Measurements from ENCODE around the gene SEC61A1. TPM values are rescaled to one million over a fixed set of nuclear protein-coding genes. Genes with fewer than 3 reads are reported as not detected.

SEC61A1 gene
- total RNA-seq, 4 donors from 2014 or later: 72.2 to 109 (median 91.6) TPM

DNA sequence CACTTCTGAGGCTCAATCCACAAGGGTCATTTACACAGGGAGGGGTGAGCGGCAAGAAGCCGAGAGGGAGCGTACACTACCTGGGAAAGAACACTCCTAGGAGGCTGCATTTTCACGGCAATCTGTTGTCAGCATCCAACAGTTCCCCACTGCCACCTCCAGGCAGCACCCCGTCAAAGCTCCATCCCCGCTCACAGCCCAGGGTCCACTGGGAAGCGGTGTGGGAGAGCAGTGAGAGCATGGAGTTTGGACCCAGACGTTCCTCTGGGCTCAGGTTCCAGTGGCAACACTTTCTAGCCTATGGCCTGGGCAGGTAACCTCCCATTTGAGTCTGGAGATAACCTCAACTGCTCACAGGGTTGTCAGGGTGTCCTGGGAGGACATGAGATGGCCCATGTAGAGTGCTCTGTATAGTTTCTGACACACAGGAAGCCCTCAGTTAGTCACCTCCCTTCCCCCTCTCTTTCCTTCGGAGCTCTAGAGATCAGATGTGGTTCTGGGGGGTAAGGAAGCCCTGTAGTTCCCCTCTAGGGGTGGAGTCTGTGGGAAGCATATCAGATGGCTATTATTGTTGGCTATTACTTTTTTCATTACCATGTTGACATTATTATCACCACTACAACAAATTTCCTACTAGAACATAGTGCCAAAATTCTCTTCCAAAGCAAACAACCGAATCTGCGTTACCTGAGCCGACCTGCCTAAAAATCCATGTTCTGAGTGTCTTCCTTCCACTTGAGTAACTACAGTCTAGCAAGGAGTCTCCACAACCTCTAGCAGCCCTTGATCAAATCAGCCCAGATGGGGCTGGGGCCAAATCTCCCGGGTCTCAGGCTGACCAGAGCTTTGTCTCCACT, 42.3 kb downstream of the SEC61A1 start:
- Histone ChIP-seq H3K27ac (peak overlapping the region in 1 of 4 donors; percentile 30), H3K27me3 (no peaks in the 10 kb centered on the region), H3K36me3 (peaks cover 0 to 64% of the 10 kb centered on the region in 2 donors), H3K9me3 (no peaks in the 10 kb centered on the region), H3K4me3 (no peak overlapping the region), H3K4me1 (peaks cover 0 to 4% (median 0%) of the 10 kb centered on the region in 3 donors)
- ATAC-seq: peak; percentile 16
- 72 to 100% methylated on average over 1 to 9 of the region's 13 CpGs for WGBS, 2 donors (ENCODE audit: low coverage in 1 of 2)
- TF ChIP-seq POLR2AphosphoS5 (IDR thresholded peaks at IDR 0.05) (no peak), EP300 (IDR thresholded peaks at IDR 0.05) (no peak), POLR2A (IDR thresholded peaks at IDR 0.05) (no peak)
- TF ChIP-seq, protein P1, sequence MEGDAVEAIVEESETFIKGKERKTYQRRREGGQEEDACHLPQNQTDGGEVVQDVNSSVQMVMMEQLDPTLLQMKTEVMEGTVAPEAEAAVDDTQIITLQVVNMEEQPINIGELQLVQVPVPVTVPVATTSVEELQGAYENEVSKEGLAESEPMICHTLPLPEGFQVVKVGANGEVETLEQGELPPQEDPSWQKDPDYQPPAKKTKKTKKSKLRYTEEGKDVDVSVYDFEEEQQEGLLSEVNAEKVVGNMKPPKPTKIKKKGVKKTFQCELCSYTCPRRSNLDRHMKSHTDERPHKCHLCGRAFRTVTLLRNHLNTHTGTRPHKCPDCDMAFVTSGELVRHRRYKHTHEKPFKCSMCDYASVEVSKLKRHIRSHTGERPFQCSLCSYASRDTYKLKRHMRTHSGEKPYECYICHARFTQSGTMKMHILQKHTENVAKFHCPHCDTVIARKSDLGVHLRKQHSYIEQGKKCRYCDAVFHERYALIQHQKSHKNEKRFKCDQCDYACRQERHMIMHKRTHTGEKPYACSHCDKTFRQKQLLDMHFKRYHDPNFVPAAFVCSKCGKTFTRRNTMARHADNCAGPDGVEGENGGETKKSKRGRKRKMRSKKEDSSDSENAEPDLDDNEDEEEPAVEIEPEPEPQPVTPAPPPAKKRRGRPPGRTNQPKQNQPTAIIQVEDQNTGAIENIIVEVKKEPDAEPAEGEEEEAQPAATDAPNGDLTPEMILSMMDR (IDR thresholded peaks at IDR 0.05): no peak

GRCh38 chr3:128095222-128095703, 43.0 kb downstream of the SEC61A1 start:
- Histone ChIP-seq H3K36me3 (peaks cover 0 to 71% of the 10 kb centered on the region in 2 donors), H3K9me3 (no peaks in the 10 kb centered on the region), H3K4me3 (no peak overlapping the region), H3K4me1 (peaks cover 0 to 4% (median 0%) of the 10 kb centered on the region in 3 donors), H3K27me3 (no peaks in the 10 kb centered on the region), H3K27ac (peak overlapping the region in 1 of 4 donors; percentile 30)
- no peak for TF ChIP-seq POLR2AphosphoS5 (IDR thresholded peaks at IDR 0.05)
- TF ChIP-seq, protein P1 (IDR thresholded peaks at IDR 0.05): peak; percentile 33 to 82 (median 74)
- 79 to 83% methylated on average over 3 to 5 of the region's 6 CpGs for WGBS, 2 donors (ENCODE audit: low coverage in 1 of 2)
- ATAC-seq: peak; percentile 87

DNA sequence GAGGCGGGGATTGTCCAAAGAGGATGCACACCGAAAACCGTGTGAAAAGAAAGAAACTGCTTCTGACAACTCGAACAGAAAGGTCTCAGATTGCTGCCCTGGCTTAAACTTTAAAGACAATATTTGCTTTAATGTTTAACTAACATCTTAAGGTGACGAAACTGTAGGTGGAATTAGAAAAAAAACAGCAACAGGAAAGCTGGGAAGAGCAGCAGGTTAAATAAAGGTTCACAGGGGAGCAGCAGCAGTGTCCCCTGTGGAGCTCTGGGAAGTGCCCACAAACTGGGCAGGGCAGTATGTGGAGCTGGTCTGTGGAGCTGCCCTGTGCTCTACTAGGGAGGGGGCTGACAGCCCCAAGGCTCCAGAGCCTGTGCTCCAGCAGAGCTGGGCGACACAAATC, 46.0 kb downstream of the SEC61A1 start:
- peaks cover 0 to 91% of the 10 kb centered on the region in 2 donors for H3K36me3 ChIP-seq

DNA sequence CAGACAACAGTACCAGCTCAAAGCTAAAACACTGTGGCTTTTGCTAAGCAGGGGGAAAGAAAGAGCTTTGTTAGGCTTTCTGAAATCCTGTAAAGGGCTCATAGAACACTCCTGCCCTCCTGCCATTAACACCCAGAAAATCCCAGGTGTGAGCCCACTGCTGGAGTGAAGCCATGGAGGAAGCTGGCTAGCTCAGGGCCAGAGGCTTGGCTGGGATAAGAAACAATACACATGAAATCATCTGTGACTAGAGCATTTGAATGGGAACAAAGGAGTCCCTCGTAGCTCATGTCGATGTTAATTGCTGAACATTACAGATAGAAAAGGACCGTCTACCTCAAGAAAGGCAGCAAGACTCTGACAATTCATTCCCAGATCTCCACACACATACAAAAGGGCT, 47.9 kb downstream of the SEC61A1 start:
- TF ChIP-seq POLR2A (IDR thresholded peaks at IDR 0.05) (no peak), EP300 (IDR thresholded peaks at IDR 0.05) (no peak), POLR2AphosphoS5 (IDR thresholded peaks at IDR 0.05) (no peak)
- TF ChIP-seq, protein P1 (IDR thresholded peaks at IDR 0.05): no peak
- H3K36me3 ChIP-seq: peaks cover 0 to 93% of the 10 kb centered on the region in 2 donors
- no peak overlapping the region for H3K27ac ChIP-seq
- H3K4me3 ChIP-seq: no peak overlapping the region
- 100% methylated on average over 1 of the region's 3 CpGs for WGBS, 2 donors (ENCODE audit: low coverage in 1 of 2)
- H3K27me3 ChIP-seq: no peaks in the 10 kb centered on the region
- H3K9me3 ChIP-seq: no peaks in the 10 kb centered on the region
- ATAC-seq: no peak
- H3K4me1 ChIP-seq: peaks cover 0 to 4% (median 0%) of the 10 kb centered on the region in 3 donors

More for the DNA sequence above, 46.0 kb downstream of the SEC61A1 start:
- no peaks in the 10 kb centered on the region for H3K9me3 ChIP-seq
- H3K4me3 ChIP-seq: no peak overlapping the region
- peaks cover 0 to 4% (median 0%) of the 10 kb centered on the region in 3 donors for H3K4me1 ChIP-seq
- no peaks in the 10 kb centered on the region for H3K27me3 ChIP-seq
- no peak overlapping the region for H3K27ac ChIP-seq
- no peak for ATAC-seq
- TF ChIP-seq, protein P1 (IDR thresholded peaks at IDR 0.05): no peak
- TF ChIP-seq POLR2A (IDR thresholded peaks at IDR 0.05): no peak
- TF ChIP-seq EP300 (IDR thresholded peaks at IDR 0.05): no peak
- no peak for TF ChIP-seq POLR2AphosphoS5 (IDR thresholded peaks at IDR 0.05)
- 96 to 100% methylated on average over 1 to 5 of the region's 6 CpGs for WGBS, 2 donors (ENCODE audit: low coverage in 1 of 2)

Data from gastroesophageal sphincter (tissue), 4 donors.